Measurements from ENCODE around the gene TRAF3.
"Not testable (repeated sequence)": the region's sequence is repeated elsewhere in the genome, so short reads cannot be mapped to it uniquely, and the experiment has no call there.

- not testable (repeated sequence) for TF ChIP-seq ISL1 (CRISPR knock-in tag; IDR thresholded peaks at IDR 0.05); TSHZ2 (CRISPR knock-in tag; IDR thresholded peaks at IDR 0.05); SNAI2 (CRISPR knock-in tag; IDR thresholded peaks at IDR 0.05); TCF4 (CRISPR knock-in tag; IDR thresholded peaks at IDR 0.05; ENCODE audit: borderline replicate concordance); PATZ1 (CRISPR knock-in tag; IDR thresholded peaks at IDR 0.05; ENCODE audit: borderline replicate concordance); ZFP3 (CRISPR knock-in tag; IDR thresholded peaks at IDR 0.05); CSDC2 (CRISPR knock-in tag; IDR thresholded peaks at IDR 0.05); RARB (CRISPR knock-in tag; IDR thresholded peaks at IDR 0.05); ZC3H10 (CRISPR knock-in tag; IDR thresholded peaks at IDR 0.05); ZNF565 (CRISPR knock-in tag; conservative IDR thresholded peaks at IDR 0.05; ENCODE audit: low read depth)
Measured at GRCh38 chr14:102865916-102866315, 88.7 kb downstream of the TRAF3 start.

Data from SK-N-SH treated with all-trans-retinoic acid at 6 μM for 48 hours (cell line).